Measurements from ENCODE around the gene RNPEPL1. TPM values are rescaled to one million over a fixed set of nuclear protein-coding genes. Genes with fewer than 3 reads are reported as not detected.

Gene RNPEPL1
- total RNA-seq, 1 donor from 2014 or later: 70.0 TPM

- no peaks in the 10 kb centered on the region for H3K36me3 Mint-ChIP-seq (ENCODE audit: low read depth)
- intact Hi-C loops (cut with micrococcal nuclease): no loop called here
- no peak for ATAC-seq (ENCODE audit: low read depth)
Measured at GRCh38 chr2:240628507-240628807, 60.2 kb downstream of the RNPEPL1 start.

GRCh38 chr2:240628808-240629618 is 60.7 kb downstream of the RNPEPL1 start:
- no peak for ATAC-seq (ENCODE audit: low read depth)
- ChIA-PET POLR2A (no interaction called here), CTCF (no interaction called here)
- no peak for TF ChIP-seq CTCF (IDR thresholded peaks at IDR 0.05)
- Mint-ChIP-seq H3K4me3 (no peak overlapping the region), H3K9me3 (peaks cover 9% of the 10 kb centered on the region), H3K36me3 (ENCODE audit: low read depth) (no peaks in the 10 kb centered on the region), H3K27me3 (no peaks in the 10 kb centered on the region), H3K27ac (no peak overlapping the region), H3K4me1 (peaks cover 7% of the 10 kb centered on the region)
- intact Hi-C loops (cut with micrococcal nuclease): no loop called here
- DNase-seq: peak; percentile 8

More at GRCh38 chr2:240628507-240628807, 60.2 kb downstream of the RNPEPL1 start:
- CTCF ChIA-PET: no interaction called here
- Mint-ChIP-seq H3K27me3 (no peaks in the 10 kb centered on the region), H3K4me3 (no peak overlapping the region), H3K4me1 (peaks cover 7% of the 10 kb centered on the region), H3K9me3 (peaks cover 6% of the 10 kb centered on the region), H3K27ac (no peak overlapping the region)
- POLR2A ChIA-PET: no interaction called here
- TF ChIP-seq CTCF (IDR thresholded peaks at IDR 0.05): no peak
- DNase-seq: peak; percentile 7

GRCh38 chr2:240629619-240629967 is 61.3 kb downstream of the RNPEPL1 start:
- H3K4me1 Mint-ChIP-seq: peaks cover 5% of the 10 kb centered on the region
- no peak for TF ChIP-seq CTCF (IDR thresholded peaks at IDR 0.05)
- ChIA-PET CTCF (no interaction called here), POLR2A (no interaction called here)
- peak; percentile 12 for DNase-seq
- intact Hi-C loops (cut with micrococcal nuclease): no loop called here
- H3K27ac Mint-ChIP-seq: no peak overlapping the region
- H3K36me3 Mint-ChIP-seq (ENCODE audit: low read depth): no peaks in the 10 kb centered on the region
- no peak overlapping the region for H3K4me3 Mint-ChIP-seq
- no peak for ATAC-seq (ENCODE audit: low read depth)
- H3K27me3 Mint-ChIP-seq: no peaks in the 10 kb centered on the region
- peaks cover 14% of the 10 kb centered on the region for H3K9me3 Mint-ChIP-seq

GRCh38 chr2:240629968-240630770 is 61.9 kb downstream of the RNPEPL1 start:
- intact Hi-C loops (cut with micrococcal nuclease): no loop called here
- no peak for TF ChIP-seq CTCF (IDR thresholded peaks at IDR 0.05)
- peak; percentile 8 for DNase-seq
- H3K27me3 Mint-ChIP-seq: no peaks in the 10 kb centered on the region
- H3K4me3 Mint-ChIP-seq: no peak overlapping the region
- ATAC-seq (ENCODE audit: low read depth): no peak
- ChIA-PET CTCF (no interaction called here), POLR2A (no interaction called here)
- peaks cover 14% of the 10 kb centered on the region for H3K9me3 Mint-ChIP-seq
- H3K27ac Mint-ChIP-seq: no peak overlapping the region
- H3K36me3 Mint-ChIP-seq (ENCODE audit: low read depth): no peaks in the 10 kb centered on the region
- peaks cover under 1% of the 10 kb centered on the region for H3K4me1 Mint-ChIP-seq

Other genes with a start within 250 kb of the RNPEPL1 start
- gene GPC1, start 132.8 kb upstream of the RNPEPL1 start, total RNA-seq: 1.1 and 1.9 TPM in 2 replicates
- gene ANKMY1, start 10.5 kb upstream of the RNPEPL1 start, total RNA-seq: 33.4 and 40.4 TPM in 2 replicates
- 11.5 and 11.8 TPM in 2 replicates for gene DUSP28, start 8.1 kb upstream of the RNPEPL1 start, total RNA-seq
- gene CAPN10, start 18.2 kb downstream of the RNPEPL1 start, total RNA-seq: 55.2 and 61.8 TPM in 2 replicates
- gene GPR35, start 57.0 kb downstream of the RNPEPL1 start, total RNA-seq: 1.6 TPM in 2 replicates
- gene AQP12B, start 114.4 kb downstream of the RNPEPL1 start, total RNA-seq: not detected in 2 replicates
- gene AQP12A, start 123.4 kb downstream of the RNPEPL1 start, total RNA-seq: not detected in 2 replicates

All from activated B cell treated with CpG ODN at 0.5 μM for 24 hours (primary cell).